ENCODE data around the gene LCE2D.
"Not testable (repeated sequence)": the region's sequence is repeated elsewhere in the genome, so short reads cannot be mapped to it uniquely, and the experiment has no call there.

Gene LCE2D

GRCh38 chr1:152663098-152663497, at the start of gene LCE2D:
LCE2D (plus strand) TSS chr1:152663380; CDS start chr1:152664106, 726 bp downstream.
- DNase-seq (ENCODE audit: low read depth in 2 of 2) = no peak

GRCh38 chr1:152613511-152613910, 49.7 kb upstream of the LCE2D start, which contains the start of gene LCE3B:
LCE3B (plus strand) TSS chr1:152613811; CDS start chr1:152613811, 0 bp downstream.
- no peak for DNase-seq (ENCODE audit: low read depth in 2 of 2)

GRCh38 chr1:152621993-152622392, 41.2 kb upstream of the LCE2D start:
- DNase-seq (ENCODE audit: low read depth in 2 of 2) = no peak

- no peak for DNase-seq (ENCODE audit: low read depth in 2 of 2)
Measured at GRCh38 chr1:152622803-152623202, 40.4 kb upstream of the LCE2D start, which contains the start of gene LCE3A. LCE3A (minus strand) TSS chr1:152623103; CDS start chr1:152623103, 0 bp downstream.

- DNase-seq (ENCODE audit: low read depth in 2 of 2) = no peak
Measured at GRCh38 chr1:152623203-152623844, 39.9 kb upstream of the LCE2D start.

- DNase-seq (ENCODE audit: low read depth in 2 of 2) = no peak
Measured at GRCh38 chr1:152626744-152627143, 36.4 kb upstream of the LCE2D start.

- DNase-seq (ENCODE audit: low read depth in 2 of 2) = no peak
Measured at GRCh38 chr1:152630596-152630995, 32.6 kb upstream of the LCE2D start.

- DNase-seq (ENCODE audit: low read depth in 2 of 2) = no peak
Measured at GRCh38 chr1:152640351-152640750, 22.8 kb upstream of the LCE2D start.

- no peak for DNase-seq (ENCODE audit: low read depth in 2 of 2)
Measured at GRCh38 chr1:152643945-152644344, 19.2 kb upstream of the LCE2D start.

GRCh38 chr1:152645146-152645545, 18.0 kb upstream of the LCE2D start:
- no peak for DNase-seq (ENCODE audit: low read depth in 2 of 2)

GRCh38 chr1:152646656-152647055, 16.5 kb upstream of the LCE2D start:
- DNase-seq (ENCODE audit: low read depth in 2 of 2) = no peak

GRCh38 chr1:152654110-152654509, 9.1 kb upstream of the LCE2D start:
- peak in 1 of 2 donors; percentile 6 for DNase-seq (ENCODE audit: low read depth in 2 of 2)

- DNase-seq (ENCODE audit: low read depth in 2 of 2) = no peak
Measured at GRCh38 chr1:152656459-152656858, 6.7 kb upstream of the LCE2D start.

- no peak for DNase-seq (ENCODE audit: low read depth in 2 of 2)
Measured at GRCh38 chr1:152657677-152658076, 5.5 kb upstream of the LCE2D start.

GRCh38 chr1:152658649-152659048, 4.5 kb upstream of the LCE2D start:
- DNase-seq (ENCODE audit: low read depth in 2 of 2) = no peak

- not testable (repeated sequence) for DNase-seq (ENCODE audit: low read depth in 2 of 2)
Measured at GRCh38 chr1:152666171-152666570, 3.0 kb downstream of the LCE2D start.

- DNase-seq (ENCODE audit: low read depth in 2 of 2) = no peak
Measured at GRCh38 chr1:152667648-152668047, 4.5 kb downstream of the LCE2D start.

GRCh38 chr1:152673016-152673415, 9.8 kb downstream of the LCE2D start:
- no peak for DNase-seq (ENCODE audit: low read depth in 2 of 2)

- DNase-seq (ENCODE audit: low read depth in 2 of 2) = not testable (repeated sequence)
Measured at GRCh38 chr1:152674983-152675382, 11.8 kb downstream of the LCE2D start, which contains the start of gene LCE2C. LCE2C (plus strand) TSS chr1:152675279; CDS start chr1:152676016, 737 bp downstream.

- DNase-seq (ENCODE audit: low read depth in 2 of 2) = no peak
Measured at GRCh38 chr1:152679459-152679858, 16.3 kb downstream of the LCE2D start.

- no peak for DNase-seq (ENCODE audit: low read depth in 2 of 2)
Measured at GRCh38 chr1:152681616-152682015, 18.4 kb downstream of the LCE2D start.

- no peak for DNase-seq (ENCODE audit: low read depth in 2 of 2)
Measured at GRCh38 chr1:152683846-152684245, 20.7 kb downstream of the LCE2D start.

GRCh38 chr1:152685823-152686222, 22.6 kb downstream of the LCE2D start, which contains the start of gene LCE2B:
LCE2B (plus strand) TSS chr1:152686123; CDS start chr1:152686844, 721 bp downstream.
- DNase-seq (ENCODE audit: low read depth in 2 of 2) = not testable (repeated sequence)

All from stimulated activated CD8-positive, alpha-beta memory T cell treated with anti-CD3 and anti-CD28 coated beads, Interleukin-7, amount 100 ng/mL, for 1 hour (primary cell).